Activated T-helper 1 cell treated with Interleukin-2 at 50 U/mL for 16 hours (primary cell): Measurements from ENCODE around the gene ACTN2.
"Not testable (repeated sequence)": the region's sequence is repeated elsewhere in the genome, so short reads cannot be mapped to it uniquely, and the experiment has no call there.

ENCODE experiments used
- DNase-seq: peaks from one replicate; pipeline ENCODE4 v3.0.0-alpha.2; 2020; ENCODE audit warnings: low read depth

Gene ACTN2

GRCh38 chr1:236685917-236686814 lies at the start of gene ACTN2:
ACTN2 (plus strand) TSS chr1:236686499; CDS start chr1:236686674, 175 bp downstream.
- DNase-seq = peak; percentile 36

- no peak for DNase-seq
These were observed 47.4 kb upstream of the ACTN2 start for GRCh38 chr1:236638945-236639344.

DNA sequence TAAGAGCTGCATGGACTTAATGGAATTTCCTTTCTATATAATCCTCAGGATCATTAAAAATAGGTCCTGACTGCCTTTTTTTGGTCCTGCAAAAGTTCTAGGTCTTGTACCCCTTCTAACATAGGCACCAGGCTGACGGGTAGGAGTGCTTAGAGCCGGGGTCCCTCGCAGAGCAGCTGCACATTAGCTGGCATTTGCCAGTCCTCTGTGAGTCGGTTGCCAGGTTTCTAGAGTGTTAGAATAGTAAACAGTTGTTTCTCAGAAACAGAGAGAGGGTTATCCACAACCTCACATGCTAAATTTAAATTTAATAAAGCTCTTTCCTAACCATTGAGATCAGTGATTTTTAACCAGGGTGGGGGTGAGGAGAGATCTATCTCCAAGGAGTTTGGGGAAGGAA lies 46.6 kb upstream of the ACTN2 start:
- DNase-seq = no peak

DNA sequence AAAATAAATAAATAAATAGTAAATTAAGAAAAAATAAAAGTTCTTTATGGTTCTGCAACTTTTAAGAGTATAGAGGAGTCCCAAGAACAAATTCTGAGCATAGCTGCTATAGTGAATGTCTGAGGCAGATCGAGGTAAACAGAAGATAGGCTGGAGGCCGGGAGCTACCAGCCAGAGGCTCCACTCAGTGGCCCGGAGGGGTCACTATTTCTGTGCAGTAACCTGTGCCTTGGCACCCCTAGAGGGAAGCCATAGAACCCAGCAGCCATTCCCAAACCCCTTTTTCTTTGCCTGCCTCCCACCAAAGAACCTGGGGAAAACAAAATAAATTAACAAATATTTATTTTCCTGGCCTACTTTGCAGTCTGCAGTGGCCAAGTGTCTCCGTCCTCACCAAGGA lies 43.5 kb upstream of the ACTN2 start:
- no peak for DNase-seq

GRCh38 chr1:236645016-236645680 lies 41.2 kb upstream of the ACTN2 start:
- no peak for DNase-seq

DNA sequence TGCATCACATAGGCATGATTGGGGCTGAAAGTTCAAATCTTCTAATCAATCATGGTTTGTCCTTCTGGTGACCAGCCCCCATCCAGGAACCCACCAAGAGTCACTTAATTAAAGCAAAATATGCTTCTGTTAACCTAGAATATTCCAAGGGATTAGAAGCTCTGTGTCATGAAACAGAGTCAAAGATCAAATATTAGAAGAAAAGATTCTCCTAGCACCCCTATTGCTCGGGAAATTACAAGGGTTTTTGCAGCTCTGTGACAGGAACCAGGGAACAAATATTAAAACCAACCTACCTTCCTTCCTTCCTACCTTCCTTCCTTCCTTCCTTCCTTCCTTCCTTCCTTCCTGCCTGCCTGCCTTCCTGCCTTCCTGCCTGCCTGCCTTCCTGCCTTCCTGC lies 31.8 kb upstream of the ACTN2 start:
- no peak for DNase-seq

DNA sequence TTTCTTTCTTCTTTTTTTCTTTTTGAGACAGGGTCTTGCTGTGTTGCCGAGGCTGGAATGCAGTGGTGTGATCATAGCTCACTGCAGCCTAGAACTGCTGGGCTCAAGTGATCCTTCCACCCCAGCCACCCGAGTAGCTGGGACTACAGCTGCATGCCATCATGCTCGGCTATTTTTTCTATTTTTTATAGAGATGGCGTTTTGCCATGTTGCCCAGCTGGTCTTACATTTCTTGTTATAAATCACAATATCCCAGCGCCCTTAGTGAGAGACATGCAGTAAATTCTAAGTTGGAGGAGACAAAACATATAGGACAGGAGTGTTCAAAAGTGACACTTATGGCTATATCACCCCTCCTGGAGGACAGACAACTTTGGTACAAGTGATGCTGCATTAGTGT lies 31.3 kb upstream of the ACTN2 start:
- no peak for DNase-seq

GRCh38 chr1:236657398-236657797 lies 28.9 kb upstream of the ACTN2 start:
- DNase-seq = no peak

DNA sequence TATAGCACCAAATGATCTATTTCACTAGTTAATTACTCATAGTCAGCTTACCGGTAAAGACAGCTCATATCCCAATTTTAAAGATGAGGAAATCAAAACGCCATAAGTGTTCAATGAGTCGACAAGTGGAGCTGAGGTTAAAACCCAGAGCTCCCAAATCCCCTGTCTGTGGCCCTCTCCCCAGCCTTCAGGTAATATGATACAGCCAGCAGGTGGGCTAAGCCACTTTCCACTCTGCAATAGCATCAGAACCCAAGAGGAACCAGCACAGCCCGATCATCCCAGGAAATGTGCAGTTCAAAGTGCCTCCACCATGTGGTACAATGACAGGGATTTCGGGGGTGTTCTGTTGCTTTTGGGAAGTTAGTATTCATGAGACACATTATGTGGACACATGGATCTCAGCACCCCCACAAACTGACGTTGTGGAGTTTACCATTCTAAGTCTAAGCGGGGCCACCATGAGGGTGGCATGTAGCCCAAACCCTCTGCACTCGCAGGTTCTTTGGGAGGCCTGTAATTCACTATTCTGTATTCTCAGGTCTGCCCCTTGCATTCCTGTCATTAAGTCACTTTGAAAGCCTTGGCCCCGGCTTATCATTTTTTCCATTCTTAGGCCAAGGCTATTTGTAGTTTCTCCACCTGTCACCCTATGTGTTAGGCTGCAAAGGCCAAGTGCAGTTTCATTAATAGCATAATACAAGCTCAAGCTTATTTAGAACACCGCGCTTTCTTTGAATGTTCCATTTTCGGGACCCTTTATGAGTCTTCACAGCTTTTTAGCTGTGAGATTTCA lies 26.3 kb upstream of the ACTN2 start:
- no peak for DNase-seq

GRCh38 chr1:236663934-236664333 lies 22.4 kb upstream of the ACTN2 start:
- DNase-seq = no peak

DNA sequence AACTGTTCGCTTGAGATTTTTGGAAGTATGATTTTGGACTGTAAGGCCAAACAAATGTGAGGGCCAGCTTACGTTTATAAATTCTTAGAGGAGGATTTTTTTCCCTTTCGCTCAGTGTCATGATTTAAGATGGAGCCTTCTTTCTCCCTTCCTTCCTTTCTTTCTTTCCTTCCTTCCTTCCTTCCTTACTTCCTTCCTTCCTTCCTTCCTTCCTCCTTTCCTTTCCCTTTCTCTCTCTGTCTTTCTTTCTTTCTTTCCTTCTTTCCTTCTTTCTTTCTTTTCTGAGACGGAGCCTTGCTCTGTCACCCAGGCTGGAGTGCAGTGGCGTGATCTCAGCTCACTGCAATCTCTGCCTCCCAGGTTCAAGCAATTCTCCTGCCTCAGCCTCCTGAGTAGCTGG lies 17.4 kb upstream of the ACTN2 start:
- not testable (repeated sequence) for DNase-seq

DNA sequence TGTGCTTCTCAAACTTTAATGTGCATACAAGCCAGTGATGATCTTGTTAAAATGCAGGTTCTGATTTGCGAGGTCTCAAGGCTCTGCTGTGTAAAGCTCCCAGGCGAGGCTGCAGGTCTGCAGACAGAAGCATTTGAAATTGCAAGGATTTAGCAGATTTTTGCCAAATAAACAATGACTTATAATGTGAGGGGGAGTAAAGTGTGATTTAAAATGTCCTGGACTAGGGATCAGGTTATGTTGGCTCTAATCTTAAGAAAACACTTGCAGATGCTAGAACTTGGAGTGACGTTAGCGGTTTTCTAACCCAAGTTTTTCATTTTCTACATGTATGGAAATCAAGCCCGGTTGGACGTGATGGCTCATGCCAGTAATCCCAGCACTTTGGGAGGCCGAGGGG lies 16.2 kb upstream of the ACTN2 start:
- no peak for DNase-seq

DNA sequence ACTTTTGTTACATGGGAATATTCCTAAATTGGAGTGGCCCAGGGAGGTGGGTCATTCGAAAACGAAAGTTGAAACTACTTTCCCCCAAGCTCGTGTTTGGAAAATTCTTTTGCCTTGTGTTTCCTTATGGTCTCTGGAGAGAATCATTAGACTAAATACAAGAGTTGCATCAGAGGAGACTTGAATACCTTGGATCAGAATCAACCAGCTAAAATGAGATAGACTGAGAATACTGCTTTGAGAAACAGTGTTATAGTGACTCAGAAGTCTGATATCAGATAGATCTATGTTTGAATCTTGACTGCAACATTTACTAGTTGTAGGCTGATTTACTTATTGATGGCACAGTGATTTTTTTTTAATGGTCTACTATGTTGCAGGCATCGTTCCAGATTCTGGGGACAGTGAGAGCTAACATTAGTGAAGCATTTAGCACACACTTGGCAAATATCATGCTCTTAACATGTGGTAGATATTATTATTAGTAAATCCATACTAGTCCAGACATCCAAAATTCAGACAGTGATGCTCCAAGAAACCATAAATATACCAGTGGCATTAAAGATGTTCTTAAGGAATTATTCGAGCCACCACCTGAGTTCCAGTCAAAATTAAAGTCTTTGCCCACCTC lies 12.9 kb upstream of the ACTN2 start:
- no peak for DNase-seq

DNA sequence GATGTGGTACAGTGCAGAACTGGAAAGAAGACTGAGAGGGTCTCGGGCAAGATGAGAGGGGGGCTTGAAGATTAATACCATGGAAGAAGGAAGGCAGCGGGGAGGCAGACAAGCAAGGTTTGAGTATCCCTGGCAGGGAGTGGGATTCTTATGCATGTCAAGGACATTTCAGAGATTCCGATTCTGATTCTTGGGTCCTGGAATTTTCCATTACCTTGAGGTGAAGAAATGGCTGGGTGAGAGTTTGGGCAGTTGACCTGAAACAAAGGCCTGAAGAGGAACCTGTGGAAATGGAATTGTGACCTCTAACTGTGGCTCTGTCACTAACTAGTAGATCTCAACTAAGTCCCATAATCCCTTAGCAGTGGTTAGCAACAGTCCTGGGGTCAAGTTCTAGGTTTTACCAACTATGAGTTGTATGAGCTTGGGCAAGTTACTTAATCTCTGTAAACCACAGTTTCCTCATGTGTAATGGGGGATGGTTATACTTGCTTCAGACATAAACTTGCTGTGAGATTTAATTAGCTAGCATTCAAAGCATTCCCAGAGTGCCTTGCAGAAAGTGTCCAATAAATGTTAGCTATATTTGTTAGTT lies 8.6 kb upstream of the ACTN2 start:
- no peak for DNase-seq

DNA sequence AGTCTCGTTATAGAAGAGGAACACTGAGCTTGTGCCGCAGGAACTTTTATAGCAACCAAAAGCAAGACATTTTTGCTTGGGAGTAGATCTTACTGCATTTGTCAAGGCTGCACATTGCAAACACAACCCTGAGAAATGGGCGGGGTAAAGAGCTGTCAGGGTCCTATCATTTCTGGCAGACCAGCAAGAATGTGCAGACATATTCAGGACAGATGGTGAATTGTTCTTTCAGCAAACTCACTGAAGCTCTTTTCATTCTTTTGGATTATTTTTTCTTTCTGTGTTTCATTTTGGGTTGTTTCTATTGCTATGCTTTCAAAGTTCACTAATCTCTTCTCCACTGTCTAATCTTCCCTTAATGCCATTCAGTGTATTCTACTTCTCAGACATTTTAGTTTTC lies 5.1 kb upstream of the ACTN2 start:
- DNase-seq = no peak

GRCh38 chr1:236685205-236685916 lies 938 bp upstream of the ACTN2 start:
- no peak for DNase-seq

DNA sequence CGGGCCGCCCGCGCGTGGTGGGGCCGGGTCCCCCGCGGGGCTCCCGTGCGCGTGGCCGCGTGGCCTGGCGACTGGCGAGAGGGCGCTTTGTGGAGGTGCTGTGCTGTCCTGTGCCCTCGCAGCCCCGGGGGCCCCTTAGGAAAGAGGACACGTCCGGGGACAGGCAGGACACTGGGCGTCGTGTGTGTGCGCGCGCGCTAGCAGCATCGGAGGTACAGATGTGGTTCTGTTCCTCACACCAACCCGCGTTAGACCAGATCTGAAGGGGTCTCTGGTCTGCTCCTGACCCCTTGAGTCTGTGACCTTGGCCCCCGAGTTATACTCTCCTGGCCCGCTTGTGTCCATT lies 489 bp downstream of the ACTN2 start:
- DNase-seq = no peak

DNA sequence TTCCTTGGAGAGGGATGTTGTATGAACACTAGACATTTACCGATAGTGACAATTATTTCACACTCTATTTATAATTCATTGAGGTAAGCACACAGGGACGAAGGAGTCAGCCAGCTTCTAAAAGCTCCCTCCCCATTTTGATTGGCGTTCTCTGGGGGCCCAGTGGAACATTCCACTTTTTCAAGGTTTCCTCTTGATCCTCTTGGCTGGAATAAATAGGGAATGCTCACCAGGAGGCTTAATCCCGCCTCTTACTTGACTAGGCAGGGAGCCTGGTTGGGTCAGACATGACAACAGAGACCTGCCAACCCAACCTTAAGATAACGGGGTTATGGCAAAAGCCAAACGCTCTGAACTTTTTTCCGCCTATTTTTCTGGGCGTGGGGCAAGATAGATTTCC lies 974 bp downstream of the ACTN2 start:
- DNase-seq = no peak

GRCh38 chr1:236688705-236689104 lies 2.4 kb downstream of the ACTN2 start:
- no peak for DNase-seq

DNA sequence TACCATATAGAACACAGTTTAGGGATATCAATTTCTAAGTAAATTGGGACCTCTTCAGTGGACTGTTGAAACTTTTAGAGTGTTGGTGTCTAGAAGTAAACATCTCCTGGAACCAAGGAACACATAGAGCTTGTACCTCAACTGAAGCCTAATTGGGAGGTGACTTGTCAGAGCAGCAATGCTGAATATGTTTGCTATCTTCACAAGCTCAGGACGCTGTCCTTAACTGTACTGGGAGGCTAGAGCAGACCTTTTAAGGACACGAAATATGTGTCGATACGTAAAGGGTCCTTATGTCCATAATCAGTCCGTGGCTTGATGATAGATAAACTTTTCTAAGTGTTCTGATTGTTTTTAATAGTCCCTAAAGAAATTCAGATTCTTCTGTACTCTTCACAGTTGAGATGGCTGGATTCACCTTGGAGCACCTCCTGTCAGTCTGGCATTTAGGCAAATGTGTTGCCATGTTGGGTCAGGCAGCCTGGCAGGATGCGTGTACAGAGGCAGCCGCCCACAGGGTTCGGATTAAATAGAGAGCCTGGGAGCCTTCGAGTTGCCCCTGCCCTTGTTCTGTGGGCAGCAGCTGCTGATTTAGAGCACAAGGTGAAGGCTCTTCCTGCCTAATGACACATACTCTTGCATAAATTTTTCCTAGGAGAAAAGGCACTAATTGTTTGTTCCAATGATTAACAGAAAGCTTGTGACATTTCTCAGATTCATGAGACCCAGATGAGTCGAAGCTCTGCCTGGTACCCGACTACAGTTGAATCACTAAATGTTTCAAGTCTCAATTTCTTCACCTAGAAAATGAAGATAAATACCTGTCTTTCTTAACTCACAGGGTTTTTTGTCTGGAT lies 3.6 kb downstream of the ACTN2 start:
- no peak for DNase-seq
